Measurements from ENCODE around the gene FAM209A.
A peak's percentile ranks its signal among the peaks of the same experiment; 100 is the strongest.

The FAM209A gene

GRCh38 chr20:56565511-56565910 lies 41.0 kb downstream of the FAM209A start:
- no peaks in the 10 kb centered on the region for H3K9me2 ChIP-seq (replicated peaks; ENCODE audit: insufficient read depth, low read length)
- H2AFZ ChIP-seq (ENCODE audit: low read length) = no peak overlapping the region
- no peaks in the 10 kb centered on the region for H3F3A ChIP-seq (ENCODE audit: insufficient read depth, low read length)
- H3K27ac ChIP-seq (ENCODE audit: low read length) = no peak overlapping the region
- H3K9me3 ChIP-seq (replicated peaks; ENCODE audit: insufficient read depth, low read length) = no peaks in the 10 kb centered on the region
- H3K79me2 ChIP-seq (ENCODE audit: low read length) = no peaks in the 10 kb centered on the region
- no peak overlapping the region for H3K4me3 ChIP-seq (ENCODE audit: low read length)
- H3K4me2 ChIP-seq (ENCODE audit: low read depth, low read length) = no peak overlapping the region
- H3K27me3 ChIP-seq (replicated peaks; ENCODE audit: insufficient read depth, low read length) = no peaks in the 10 kb centered on the region
- no peak for TF ChIP-seq CTCF (IDR thresholded peaks at IDR 0.05; ENCODE audit: low read length)
- TF ChIP-seq EZH2 (optimal IDR thresholded peaks at IDR 0.05; ENCODE audit: low read depth, low read length) = no peak
- TF ChIP-seq EZH2phosphoT487 (IDR thresholded peaks at IDR 0.05; ENCODE audit: low read length) = no peak
- peaks cover 4% of the 10 kb centered on the region; the same call in 1 of the 2 replicates for H3K4me1 ChIP-seq (ENCODE audit: low read length)
- no peak overlapping the region for H3K9ac ChIP-seq (ENCODE audit: low read length)
- DNase-seq = no peak
- H4K20me1 ChIP-seq (ENCODE audit: insufficient read depth, low read length) = no peaks in the 10 kb centered on the region
- H3K36me3 ChIP-seq (replicated peaks; ENCODE audit: insufficient read depth, low read length) = no peaks in the 10 kb centered on the region

DNA sequence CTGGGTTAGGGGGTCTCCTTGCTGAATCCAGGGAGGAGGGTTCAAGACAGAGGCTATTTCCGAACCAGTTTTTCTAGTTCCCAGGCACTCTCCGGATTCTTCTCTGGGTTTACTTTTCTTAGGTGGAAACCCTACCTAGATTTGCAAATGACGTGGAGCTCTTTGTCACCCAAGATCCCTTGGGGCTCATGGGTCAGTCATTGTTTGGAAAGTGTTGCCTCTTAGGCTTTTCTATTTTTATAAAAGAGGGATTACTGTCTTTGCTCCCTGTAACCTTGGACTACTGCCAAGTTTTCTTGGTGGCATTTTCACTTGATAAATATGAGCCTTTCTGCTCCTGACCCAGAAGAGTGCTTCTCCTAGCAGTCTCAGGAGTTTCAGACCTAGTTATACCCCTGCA lies 42.1 kb downstream of the FAM209A start:
- H3K36me3 ChIP-seq (replicated peaks; ENCODE audit: insufficient read depth, low read length) = no peaks in the 10 kb centered on the region
- H3K4me2 ChIP-seq (ENCODE audit: low read depth, low read length) = no peak overlapping the region
- H3K4me1 ChIP-seq (ENCODE audit: low read length) = peaks cover 4% of the 10 kb centered on the region; the same call in 1 of the 2 replicates

DNA sequence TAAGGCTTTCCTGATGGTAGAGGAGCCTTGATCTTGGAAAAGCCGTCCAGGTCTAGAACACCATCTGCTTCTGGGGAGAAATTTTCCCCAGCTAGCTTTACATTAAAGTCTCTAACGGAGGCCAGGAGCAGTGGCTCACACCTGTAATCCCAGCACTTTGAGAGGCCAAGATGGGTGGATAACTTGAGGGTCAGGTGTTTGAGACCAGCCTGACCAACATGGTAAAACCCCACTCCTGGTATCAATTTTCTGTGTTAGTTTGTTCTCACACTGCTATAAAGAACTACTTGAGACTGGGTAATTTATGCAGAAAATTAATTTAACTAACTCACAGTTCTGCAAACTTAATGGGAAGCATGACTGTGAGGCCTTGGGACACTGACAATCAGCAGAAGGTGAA lies 46.3 kb downstream of the FAM209A start:
- no peaks in the 10 kb centered on the region for H3K79me2 ChIP-seq (ENCODE audit: low read length)
- H3K4me2 ChIP-seq (ENCODE audit: low read depth, low read length) = no peak overlapping the region
- no peaks in the 10 kb centered on the region for H3K27me3 ChIP-seq (replicated peaks; ENCODE audit: insufficient read depth, low read length)
- no peak overlapping the region for H3K27ac ChIP-seq (ENCODE audit: low read length)
- no peaks in the 10 kb centered on the region for H3K9me3 ChIP-seq (replicated peaks; ENCODE audit: insufficient read depth, low read length)
- no peak overlapping the region for H3K9ac ChIP-seq (ENCODE audit: low read length)
- H3K4me3 ChIP-seq (ENCODE audit: low read length) = no peak overlapping the region
- peaks cover 4% of the 10 kb centered on the region; the same call in 1 of the 2 replicates for H3K4me1 ChIP-seq (ENCODE audit: low read length)
- H3K9me2 ChIP-seq (replicated peaks; ENCODE audit: insufficient read depth, low read length) = no peaks in the 10 kb centered on the region
- TF ChIP-seq EZH2phosphoT487 (IDR thresholded peaks at IDR 0.05; ENCODE audit: low read length) = no peak
- no peak for TF ChIP-seq EZH2 (optimal IDR thresholded peaks at IDR 0.05; ENCODE audit: low read depth, low read length)
- no peak for TF ChIP-seq CTCF (IDR thresholded peaks at IDR 0.05; ENCODE audit: low read length)
- H3F3A ChIP-seq (ENCODE audit: insufficient read depth, low read length) = no peaks in the 10 kb centered on the region
- H4K20me1 ChIP-seq (ENCODE audit: insufficient read depth, low read length) = no peaks in the 10 kb centered on the region
- DNase-seq = no peak
- H2AFZ ChIP-seq (ENCODE audit: low read length) = no peak overlapping the region
- no peaks in the 10 kb centered on the region for H3K36me3 ChIP-seq (replicated peaks; ENCODE audit: insufficient read depth, low read length)

More for the DNA sequence above, 42.1 kb downstream of the FAM209A start:
- H3K9me2 ChIP-seq (replicated peaks; ENCODE audit: insufficient read depth, low read length) = no peaks in the 10 kb centered on the region
- H3K79me2 ChIP-seq (ENCODE audit: low read length) = no peaks in the 10 kb centered on the region
- no peak overlapping the region for H3K4me3 ChIP-seq (ENCODE audit: low read length)
- H3K9ac ChIP-seq (ENCODE audit: low read length) = no peak overlapping the region
- TF ChIP-seq EZH2 (optimal IDR thresholded peaks at IDR 0.05; ENCODE audit: low read depth, low read length) (no peak), CTCF (IDR thresholded peaks at IDR 0.05; ENCODE audit: low read length) (no peak), EZH2phosphoT487 (IDR thresholded peaks at IDR 0.05; ENCODE audit: low read length) (no peak)
- no peaks in the 10 kb centered on the region for H3K27me3 ChIP-seq (replicated peaks; ENCODE audit: insufficient read depth, low read length)
- H2AFZ ChIP-seq (ENCODE audit: low read length) = no peak overlapping the region
- H4K20me1 ChIP-seq (ENCODE audit: insufficient read depth, low read length) = no peaks in the 10 kb centered on the region
- no peaks in the 10 kb centered on the region for H3K9me3 ChIP-seq (replicated peaks; ENCODE audit: insufficient read depth, low read length)
- no peak overlapping the region for H3K27ac ChIP-seq (ENCODE audit: low read length)
- peak; percentile 18 for DNase-seq
- no peaks in the 10 kb centered on the region for H3F3A ChIP-seq (ENCODE audit: insufficient read depth, low read length)
